Neural cell (in vitro differentiated cells): Measurements from ENCODE around the gene GNPTAB. TPM values are rescaled to one million over a fixed set of nuclear protein-coding genes. Genes with fewer than 3 reads are reported as not detected.

Experiments
- H2AFZ ChIP-seq: fragments of 200-600, 300-800 bp; sonication (generic), shearing (Covaris generic); 2 replicates; pipeline ENCODE4 v1.6.0; 2014; ENCODE audit warnings: low read depth, mild to moderate bottlenecking, antibody characterized with exemption, low read length, moderate library complexity
- H3F3A ChIP-seq: fragments of 200-600 bp; shearing (Covaris generic); 2 replicates; pipeline ENCODE4 v1.6.1; 2016; ENCODE audit warnings: mild to moderate bottlenecking, moderate library complexity, mixed read lengths, antibody characterized with exemption, low read length; ENCODE audit not compliant: insufficient read depth, poor library complexity, severe bottlenecking
- H3K27ac ChIP-seq: fragments of 200-600, 300-800 bp; sonication (generic), shearing (Covaris generic); 2 replicates; pipeline ENCODE4 v1.5.1; 2014; ENCODE audit warnings: mild to moderate bottlenecking, low read length, moderate library complexity
- H3K27me3 ChIP-seq: fragments of 300-800, 200-600 bp; sonication (generic), shearing (Covaris generic); 2 replicates; pipeline ENCODE4 v1.6.0; 2014; ENCODE audit warnings: mild to moderate bottlenecking, low read depth, low read length, moderate library complexity; ENCODE audit not compliant: insufficient read depth
- H3K36me3 ChIP-seq: fragments of 300-800, 200-600 bp; sonication (generic), shearing (Covaris generic); 2 replicates; pipeline ENCODE4 v1.5.1; 2014; ENCODE audit warnings: mild to moderate bottlenecking, antibody characterized with exemption, low read length, moderate library complexity; ENCODE audit not compliant: insufficient read depth
- H3K4me2 ChIP-seq: fragments of 300-800, 200-600 bp; sonication (generic), shearing (Covaris generic); 2 replicates; pipeline ENCODE4 v1.6.0; 2014; ENCODE audit warnings: mild to moderate bottlenecking, low read length
- H3K4me3 ChIP-seq: fragments of 300-800, 200-600 bp; sonication (generic), shearing (Covaris generic); 2 replicates; pipeline ENCODE4 v1.5.1; 2014; ENCODE audit warnings: mild to moderate bottlenecking, low read length, moderate library complexity
- H3K79me2 ChIP-seq: fragments of 200-600 bp; shearing (Covaris generic); replicated peaks from 2 replicates; pipeline ENCODE4 v1.6.0; 2014; ENCODE audit warnings: mild to moderate bottlenecking, low read length, moderate library complexity; ENCODE audit not compliant: insufficient read depth
- H3K9ac ChIP-seq: fragments of 300-800, 200-600 bp; sonication (generic), shearing (Covaris generic); 2 replicates; pipeline ENCODE4 v1.6.1; 2016; ENCODE audit warnings: mild to moderate bottlenecking, low read length, mixed read lengths
- H3K9me2 ChIP-seq: fragments of 200-600 bp; shearing (Covaris generic); 2 replicates; pipeline ENCODE4 v1.6.1; 2016; ENCODE audit warnings: mild to moderate bottlenecking, low read length, mixed read lengths; ENCODE audit not compliant: insufficient read depth
- H3K9me3 ChIP-seq: fragments of 200-600, 300-800 bp; sonication (generic), shearing (Covaris generic); 2 replicates; pipeline ENCODE4 v1.6.1; 2016; ENCODE audit warnings: mild to moderate bottlenecking, mixed run types, low read length, moderate library complexity, mixed read lengths
- H4K20me1 ChIP-seq: fragments of 200-600 bp; shearing (Covaris generic); 2 replicates; pipeline ENCODE4 v1.6.1; 2016; ENCODE audit warnings: mild to moderate bottlenecking, mixed run types; ENCODE audit not compliant: insufficient read depth
- EP300 ChIP-seq: fragments of 450-650 bp; conservative IDR thresholded peaks from 2 replicates; pipeline ENCODE4 v1.6.1; 2014; ENCODE audit warnings: antibody characterized with exemption, mild to moderate bottlenecking, moderate library complexity; ENCODE audit not compliant: poor library complexity, severe bottlenecking
- EZH2 ChIP-seq: fragments of 200-600, 300-800 bp; shearing (Covaris generic), sonication (generic); IDR thresholded peaks from 2 replicates; pipeline ENCODE4 v1.6.1; 2014; ENCODE audit warnings: antibody characterized with exemption, low read length, borderline replicate concordance, mild to moderate bottlenecking; ENCODE audit not compliant: insufficient read depth, poor library complexity, severe bottlenecking
- MXI1 ChIP-seq: fragments of 450-650 bp; conservative IDR thresholded peaks from 2 replicates; pipeline ENCODE4 v1.6.1; 2014; ENCODE audit warnings: antibody characterized with exemption, mild to moderate bottlenecking; ENCODE audit not compliant: poor library complexity, severe bottlenecking
- POLR2AphosphoS5 ChIP-seq: IDR thresholded peaks from 2 replicates; pipeline ENCODE4 v1.6.1; 2012
- RAD21 ChIP-seq: fragments of 450-650 bp; conservative IDR thresholded peaks from 2 replicates; pipeline ENCODE4 v1.6.1; 2014; ENCODE audit warnings: antibody characterized with exemption, mild to moderate bottlenecking, moderate library complexity
- SMC3 ChIP-seq: fragments of 450-650 bp; conservative IDR thresholded peaks from 2 replicates; pipeline ENCODE4 v1.6.1; 2014; ENCODE audit warnings: antibody characterized with exemption, mild to moderate bottlenecking, moderate library complexity; ENCODE audit not compliant: poor library complexity
- TAF1 ChIP-seq: IDR thresholded peaks from 2 replicates; pipeline ENCODE4 v1.6.1; 2012; ENCODE audit warnings: low read depth
- polyA plus RNA-seq: library from polyadenylated mRNA; depleted of rRNA; stranded (reverse); fragments of >200 nt; gene quantifications from 2 replicates; pipeline ENCODE4 v1.2.3, GENCODE V29; 2014
- TF ChIP-seq, protein P1 (sequence below): fragments of 450-650 bp; IDR thresholded peaks from 2 replicates; pipeline ENCODE4 v1.5.1; 2014; ENCODE audit warnings: antibody characterized with exemption, mild to moderate bottlenecking, moderate library complexity; ENCODE audit not compliant: poor library complexity, severe bottlenecking
- TF ChIP-seq, protein P2 (sequence below): IDR thresholded peaks from 2 replicates; pipeline ENCODE4 v1.6.1; 2012; ENCODE audit warnings: borderline replicate concordance

Gene GNPTAB
- polyA plus RNA-seq, 1 donor from 2014 or later: 80.0 TPM

DNA sequence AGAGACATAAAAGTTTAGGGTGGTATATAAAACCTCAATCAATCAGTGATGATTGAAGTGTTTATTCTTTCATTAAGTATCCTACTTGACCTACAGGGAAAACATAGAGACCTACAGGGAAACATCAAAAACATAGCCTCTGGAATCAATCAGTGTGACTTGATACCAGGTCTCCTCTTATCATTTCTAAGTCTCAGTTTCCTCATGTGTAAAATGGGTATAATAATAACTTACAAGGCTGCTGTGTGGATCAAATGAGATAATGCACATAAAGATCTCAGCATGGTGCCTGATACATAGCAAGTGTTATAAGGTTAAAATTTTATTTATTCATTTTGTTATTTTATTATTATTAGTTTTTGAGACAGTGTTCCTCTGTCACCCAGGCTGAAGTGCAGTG is 22.2 kb upstream of the GNPTAB start:
- no peaks in the 10 kb centered on the region for H3F3A ChIP-seq
- H3K4me2 ChIP-seq: no peak overlapping the region
- H3K79me2 ChIP-seq: no peaks in the 10 kb centered on the region
- H2AFZ ChIP-seq: no peak overlapping the region
- H3K4me3 ChIP-seq: no peak overlapping the region
- no peaks in the 10 kb centered on the region for H3K27me3 ChIP-seq
- no peak overlapping the region for H3K9ac ChIP-seq
- no peaks in the 10 kb centered on the region for H3K36me3 ChIP-seq
- no peaks in the 10 kb centered on the region for H3K9me3 ChIP-seq
- H3K27ac ChIP-seq: no peak overlapping the region
- H3K9me2 ChIP-seq: no peaks in the 10 kb centered on the region
- TF ChIP-seq, protein P1, sequence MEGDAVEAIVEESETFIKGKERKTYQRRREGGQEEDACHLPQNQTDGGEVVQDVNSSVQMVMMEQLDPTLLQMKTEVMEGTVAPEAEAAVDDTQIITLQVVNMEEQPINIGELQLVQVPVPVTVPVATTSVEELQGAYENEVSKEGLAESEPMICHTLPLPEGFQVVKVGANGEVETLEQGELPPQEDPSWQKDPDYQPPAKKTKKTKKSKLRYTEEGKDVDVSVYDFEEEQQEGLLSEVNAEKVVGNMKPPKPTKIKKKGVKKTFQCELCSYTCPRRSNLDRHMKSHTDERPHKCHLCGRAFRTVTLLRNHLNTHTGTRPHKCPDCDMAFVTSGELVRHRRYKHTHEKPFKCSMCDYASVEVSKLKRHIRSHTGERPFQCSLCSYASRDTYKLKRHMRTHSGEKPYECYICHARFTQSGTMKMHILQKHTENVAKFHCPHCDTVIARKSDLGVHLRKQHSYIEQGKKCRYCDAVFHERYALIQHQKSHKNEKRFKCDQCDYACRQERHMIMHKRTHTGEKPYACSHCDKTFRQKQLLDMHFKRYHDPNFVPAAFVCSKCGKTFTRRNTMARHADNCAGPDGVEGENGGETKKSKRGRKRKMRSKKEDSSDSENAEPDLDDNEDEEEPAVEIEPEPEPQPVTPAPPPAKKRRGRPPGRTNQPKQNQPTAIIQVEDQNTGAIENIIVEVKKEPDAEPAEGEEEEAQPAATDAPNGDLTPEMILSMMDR: no peak
- TF ChIP-seq RAD21 (no peak), TAF1 (no peak), EP300 (no peak), POLR2AphosphoS5 (no peak), SMC3 (no peak), EZH2 (no peak), MXI1 (no peak)
- TF ChIP-seq, protein P2, sequence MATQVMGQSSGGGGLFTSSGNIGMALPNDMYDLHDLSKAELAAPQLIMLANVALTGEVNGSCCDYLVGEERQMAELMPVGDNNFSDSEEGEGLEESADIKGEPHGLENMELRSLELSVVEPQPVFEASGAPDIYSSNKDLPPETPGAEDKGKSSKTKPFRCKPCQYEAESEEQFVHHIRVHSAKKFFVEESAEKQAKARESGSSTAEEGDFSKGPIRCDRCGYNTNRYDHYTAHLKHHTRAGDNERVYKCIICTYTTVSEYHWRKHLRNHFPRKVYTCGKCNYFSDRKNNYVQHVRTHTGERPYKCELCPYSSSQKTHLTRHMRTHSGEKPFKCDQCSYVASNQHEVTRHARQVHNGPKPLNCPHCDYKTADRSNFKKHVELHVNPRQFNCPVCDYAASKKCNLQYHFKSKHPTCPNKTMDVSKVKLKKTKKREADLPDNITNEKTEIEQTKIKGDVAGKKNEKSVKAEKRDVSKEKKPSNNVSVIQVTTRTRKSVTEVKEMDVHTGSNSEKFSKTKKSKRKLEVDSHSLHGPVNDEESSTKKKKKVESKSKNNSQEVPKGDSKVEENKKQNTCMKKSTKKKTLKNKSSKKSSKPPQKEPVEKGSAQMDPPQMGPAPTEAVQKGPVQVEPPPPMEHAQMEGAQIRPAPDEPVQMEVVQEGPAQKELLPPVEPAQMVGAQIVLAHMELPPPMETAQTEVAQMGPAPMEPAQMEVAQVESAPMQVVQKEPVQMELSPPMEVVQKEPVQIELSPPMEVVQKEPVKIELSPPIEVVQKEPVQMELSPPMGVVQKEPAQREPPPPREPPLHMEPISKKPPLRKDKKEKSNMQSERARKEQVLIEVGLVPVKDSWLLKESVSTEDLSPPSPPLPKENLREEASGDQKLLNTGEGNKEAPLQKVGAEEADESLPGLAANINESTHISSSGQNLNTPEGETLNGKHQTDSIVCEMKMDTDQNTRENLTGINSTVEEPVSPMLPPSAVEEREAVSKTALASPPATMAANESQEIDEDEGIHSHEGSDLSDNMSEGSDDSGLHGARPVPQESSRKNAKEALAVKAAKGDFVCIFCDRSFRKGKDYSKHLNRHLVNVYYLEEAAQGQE: no peak
- H4K20me1 ChIP-seq: no peaks in the 10 kb centered on the region

DNA sequence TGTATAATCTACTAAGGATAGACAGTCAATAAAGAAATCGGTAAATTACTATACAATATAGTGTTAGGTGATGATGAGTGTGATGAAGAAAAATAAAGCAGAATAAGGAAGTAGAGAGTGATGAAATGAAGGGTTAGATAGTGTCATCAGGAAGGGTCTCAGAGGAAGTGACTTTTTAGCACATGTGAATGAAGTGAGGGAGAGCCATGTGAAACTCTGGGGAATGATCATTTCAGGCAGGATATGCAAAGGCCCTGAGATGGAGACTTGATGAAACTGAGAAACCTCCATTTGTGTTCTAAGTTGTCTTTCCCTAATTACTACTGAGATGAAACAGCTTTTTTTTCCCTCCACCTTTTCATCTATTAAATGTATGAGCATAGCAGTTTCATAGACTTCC is 19.4 kb upstream of the GNPTAB start:
- no peak overlapping the region for H2AFZ ChIP-seq
- no peak overlapping the region for H3K4me3 ChIP-seq
- H3K36me3 ChIP-seq: no peaks in the 10 kb centered on the region
- no peaks in the 10 kb centered on the region for H3K9me3 ChIP-seq
- no peaks in the 10 kb centered on the region for H3K79me2 ChIP-seq
- no peaks in the 10 kb centered on the region for H4K20me1 ChIP-seq
- no peak overlapping the region for H3K4me2 ChIP-seq
- no peaks in the 10 kb centered on the region for H3F3A ChIP-seq
- H3K9me2 ChIP-seq: no peaks in the 10 kb centered on the region
- no peak overlapping the region for H3K27ac ChIP-seq
- no peak for TF ChIP-seq RAD21
- TF ChIP-seq, protein P2: no peak
- TF ChIP-seq SMC3: no peak
- TF ChIP-seq MXI1: no peak
- no peak for TF ChIP-seq TAF1
- TF ChIP-seq EP300: no peak
- TF ChIP-seq, protein P1: no peak
- no peak for TF ChIP-seq POLR2AphosphoS5
- no peak for TF ChIP-seq EZH2
- no peaks in the 10 kb centered on the region for H3K27me3 ChIP-seq
- no peak overlapping the region for H3K9ac ChIP-seq
